Left ventricle myocardium inferior (tissue), 1 donor: ENCODE data around the gene BIK. TPM values are rescaled to one million over a fixed set of nuclear protein-coding genes. Genes with fewer than 3 reads are reported as not detected.

Experiments used
- DNase-seq: peaks from one replicate; pipeline ENCODE4 v3.0.0-alpha.2; 2020
- H3K27ac ChIP-seq: fragments of 200-600 bp; replicated peaks from 2 replicates; pipeline ENCODE4 v1.8.0; 2021
- H3K27me3 ChIP-seq: fragments of 200-600 bp; 2 replicates; pipeline ENCODE4 v1.8.0; 2021; ENCODE audit warnings: low read depth
- H3K36me3 ChIP-seq: fragments of 200-600 bp; 2 replicates; pipeline ENCODE4 v1.8.0; 2021
- H3K4me1 ChIP-seq: fragments of 200-600 bp; 2 replicates; pipeline ENCODE4 v1.8.0; 2021
- H3K4me3 ChIP-seq: fragments of 200-600 bp; 2 replicates; pipeline ENCODE4 v1.8.0; 2021; ENCODE audit warnings: mild to moderate bottlenecking, moderate library complexity
- H3K9me3 ChIP-seq: fragments of 200-600 bp; replicated peaks from 2 replicates; pipeline ENCODE4 v1.8.0; 2021
- CTCF ChIP-seq: fragments of 200-600 bp; IDR thresholded peaks from 2 replicates; pipeline ENCODE4 v1.8.0; 2021; ENCODE audit warnings: antibody characterized with exemption, mild to moderate bottlenecking, borderline replicate concordance
- intact Hi-C: fragments of 100-400 bp; cut with micrococcal nuclease; formaldehyde crosslinking; loops from one replicate; pipeline ENCODE4 v1.11.0; 2022
- total RNA-seq: library from RNA; stranded (reverse); fragmentation: NEBNext Ultra II Directional; extraction: Animal tissue kit (Norgen Biotek cat#: 25700); gene quantifications from one replicate; pipeline ENCODE4 v1.2.1, GENCODE V29; 2021
- donor health status: DM: no; HTN: yes; CAD: no; lungs with severe emphysema.

The BIK gene
- total RNA-seq, 1 donor from 2014 or later, result 0.41 TPM

- H3K4me3 ChIP-seq, result no peak overlapping the region
Observed at GRCh38 chr22:43166132-43166930, 55.8 kb downstream of the BIK start.

GRCh38 chr22:43167001-43167589, 56.5 kb downstream of the BIK start:
- peaks cover 42% of the 10 kb centered on the region for H3K36me3 ChIP-seq
- H3K4me1 ChIP-seq, result peaks cover 23% of the 10 kb centered on the region
- TF ChIP-seq CTCF, result no peak
- H3K27ac ChIP-seq, result no peak overlapping the region
- H3K9me3 ChIP-seq, result no peaks in the 10 kb centered on the region
- no peak overlapping the region for H3K4me3 ChIP-seq
- peak; percentile 13 for DNase-seq
- H3K27me3 ChIP-seq, result no peaks in the 10 kb centered on the region
- intact Hi-C loops, result no loop called here

More at GRCh38 chr22:43166132-43166930, 55.8 kb downstream of the BIK start:
- intact Hi-C loops, result no loop called here
- Histone ChIP-seq H3K27me3 (no peaks in the 10 kb centered on the region), H3K36me3 (peaks cover 34% of the 10 kb centered on the region), H3K4me1 (peaks cover 23% of the 10 kb centered on the region), H3K9me3 (no peaks in the 10 kb centered on the region), H3K27ac (no peak overlapping the region)
- TF ChIP-seq CTCF, result no peak
- DNase-seq, result peak; percentile 10

GRCh38 chr22:43168471-43169309, 58.1 kb downstream of the BIK start:
- peak; percentile 17 for DNase-seq
- H3K27ac ChIP-seq, result peak overlapping the region; percentile 27

GRCh38 chr22:43169310-43170130, 59.0 kb downstream of the BIK start:
- no peak for DNase-seq
- intact Hi-C loops, result no loop called here
- Histone ChIP-seq H3K27me3 (no peaks in the 10 kb centered on the region), H3K4me3 (no peak overlapping the region), H3K9me3 (no peaks in the 10 kb centered on the region), H3K4me1 (peaks cover 5% of the 10 kb centered on the region), H3K27ac (no peak overlapping the region), H3K36me3 (peaks cover 59% of the 10 kb centered on the region)
- no peak for TF ChIP-seq CTCF

More at GRCh38 chr22:43168471-43169309, 58.1 kb downstream of the BIK start:
- no peak for TF ChIP-seq CTCF
- no peak overlapping the region for H3K4me3 ChIP-seq
- H3K4me1 ChIP-seq, result peaks cover 11% of the 10 kb centered on the region
- peaks cover 50% of the 10 kb centered on the region for H3K36me3 ChIP-seq
- no peaks in the 10 kb centered on the region for H3K9me3 ChIP-seq
- intact Hi-C loops, result no loop called here
- H3K27me3 ChIP-seq, result no peaks in the 10 kb centered on the region

- intact Hi-C loops, result no loop called here
- Histone ChIP-seq H3K4me1 (no peaks in the 10 kb centered on the region), H3K27me3 (no peaks in the 10 kb centered on the region), H3K27ac (no peak overlapping the region), H3K36me3 (peaks cover 64% of the 10 kb centered on the region), H3K9me3 (no peaks in the 10 kb centered on the region), H3K4me3 (no peak overlapping the region)
- no peak for TF ChIP-seq CTCF
- no peak for DNase-seq
Observed at GRCh38 chr22:43170131-43170480, 59.6 kb downstream of the BIK start.
